Measurements from ENCODE around the gene CLDN4.

CLDN4 gene

GRCh38 chr7:73880755-73881328, 50.0 kb downstream of the CLDN4 start:
- H3K4me3 ChIP-seq = peak overlapping the region; percentile 45
- DNase-seq (ENCODE audit: low spot score) = peak; percentile 73
- no peak for TF ChIP-seq CTCF (IDR thresholded peaks at IDR 0.05)
- H3K27ac ChIP-seq = peak overlapping the region; percentile 73 to 94

GRCh38 chr7:73881352-73882046, 50.7 kb downstream of the CLDN4 start:
- H3K27ac ChIP-seq = peak overlapping the region; percentile 73 to 94
- TF ChIP-seq CTCF (IDR thresholded peaks at IDR 0.05) = no peak
- DNase-seq (ENCODE audit: low spot score) = no peak
- peak overlapping the region; percentile 45 for H3K4me3 ChIP-seq

DNA sequence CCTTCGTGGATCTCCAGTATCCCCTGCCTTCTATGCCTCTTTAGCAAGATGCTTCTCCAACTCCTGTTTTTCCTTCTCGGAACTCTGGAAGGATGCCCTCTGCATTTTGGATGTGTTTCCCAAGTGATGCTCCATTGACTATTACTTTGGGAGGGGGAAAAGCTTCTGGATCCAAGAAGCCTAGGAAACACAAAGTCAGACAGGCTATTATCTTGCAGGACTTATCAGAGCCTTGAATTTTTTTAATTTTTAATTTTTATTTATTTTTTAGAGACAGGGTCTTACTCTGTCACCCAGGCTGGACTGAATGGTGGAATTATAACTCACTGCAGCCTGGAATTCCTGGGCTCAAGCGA, 51.2 kb downstream of the CLDN4 start:
- peak overlapping the region in 1 of 2 donors; percentile 94 for H3K27ac ChIP-seq
- no peak for TF ChIP-seq CTCF (IDR thresholded peaks at IDR 0.05)
- no peak for DNase-seq (ENCODE audit: low spot score)
- H3K4me3 ChIP-seq = no peak overlapping the region

All from coronary artery (tissue), 2 donors.